Panc1 (cell line): Measurements from ENCODE around the gene ZCCHC7. TPM values are rescaled to one million over a fixed set of nuclear protein-coding genes. Genes with fewer than 3 reads are reported as not detected.
"Not testable (repeated sequence)": the region's sequence is repeated elsewhere in the genome, so short reads cannot be mapped to it uniquely, and the experiment has no call there.

ENCODE experiments used
- ATAC-seq: fragments of 200-7000 bp; cut with Tn5 transposase; 2 replicates; pipeline ENCODE4 v1.9.1; 2020; ENCODE audit warnings: mild to moderate bottlenecking, moderate library complexity
- BruUV-seq: library from RNA; stranded (reverse); fragments of 400-500 nt; replicated peaks from 2 replicates; lab custom pipeline; 2021; lab: Mats Ljungman, UMichigan
- CTCF ChIA-PET: fragments of 300-600 bp; sonication (Branson Sonifier 250); formaldehyde crosslinking; loops from one replicate; lab custom pipeline; 2022; ENCODE audit warnings: antibody characterized with exemption; lab: Charles Lee
- POLR2A ChIA-PET: fragments of 300-600 bp; sonication (Branson Sonifier 250); formaldehyde crosslinking; loops from one replicate; lab custom pipeline; 2022; ENCODE audit warnings: antibody characterized with exemption; lab: Charles Lee
- DNase-seq: peaks from one replicate; pipeline ENCODE4 v3.0.0-alpha.2; 2010; ENCODE audit warnings: low read depth, low spot score
- H3K27ac ChIP-seq: 2 replicates; pipeline ENCODE4 v1.5.1; 2011; ENCODE audit warnings: mild to moderate bottlenecking, low read length, inconsistent platforms
- H3K27me3 ChIP-seq: fragments of 200-500 bp; sonication (Bioruptor generic); 2 replicates; pipeline ENCODE4 v1.6.0; 2014; ENCODE audit warnings: low read length, inconsistent platforms; ENCODE audit not compliant: control insufficient read depth, insufficient read depth
- H3K36me3 ChIP-seq: fragments of 200-500 bp; sonication (Bioruptor generic); 2 replicates; pipeline ENCODE4 v1.5.1; 2014; ENCODE audit warnings: inconsistent platforms, mild to moderate bottlenecking, low read length, moderate library complexity; ENCODE audit not compliant: control insufficient read depth, insufficient read depth
- H3K4me1 ChIP-seq: 2 replicates; pipeline ENCODE4 v1.5.1; 2011; ENCODE audit warnings: inconsistent platforms, mild to moderate bottlenecking, low read length, moderate library complexity; ENCODE audit not compliant: control insufficient read depth, insufficient read depth
- H3K4me3 ChIP-seq, 2 experiments: 2 replicates each; pipeline ENCODE4 v1.5.1; 2011 to 2012; ENCODE audit warnings: low read depth in 2 of 2, low read length in 2 of 2, mild to moderate bottlenecking in 2 of 2, inconsistent platforms in 1 of 2, moderate library complexity in 1 of 2
- H3K9me3 ChIP-seq: fragments of 200-500 bp; sonication (Bioruptor generic); 2 replicates; pipeline ENCODE4 v1.5.1; 2014; ENCODE audit warnings: low read depth, mild to moderate bottlenecking, inconsistent platforms, low read length, moderate library complexity; ENCODE audit not compliant: control insufficient read depth, insufficient read depth
- POLR2AphosphoS5 ChIP-seq: IDR thresholded peaks from 2 replicates; pipeline ENCODE4 v1.6.1; 2012; ENCODE audit warnings: mild to moderate bottlenecking, low read depth, low read length, moderate library complexity
- SIN3A ChIP-seq: IDR thresholded peaks from 2 replicates; pipeline ENCODE4 v1.6.1; 2012; ENCODE audit warnings: low read depth, mild to moderate bottlenecking, low read length, moderate library complexity, borderline replicate concordance; ENCODE audit not compliant: insufficient read depth
- TCF7L2 ChIP-seq: IDR thresholded peaks from 2 replicates; pipeline ENCODE4 v1.6.1; 2011; ENCODE audit warnings: mild to moderate bottlenecking, low read depth, low read length, inconsistent platforms
- in situ Hi-C: cut with HindIII; loops from 2 replicates; pipeline ENCODE4 v1.10.0; 2016; ENCODE audit warnings: low sequenced_read_pairs, low pct_unique_long_range_greater_than_20kb
- intact Hi-C: fragments of 100-400 bp; cut with micrococcal nuclease; formaldehyde crosslinking; loops from one replicate; pipeline ENCODE4 v1.10.0; 2022; ENCODE audit not compliant: unreplicated experiment
- total RNA-seq: library from RNA; stranded (reverse); gene quantifications from one replicate; pipeline ENCODE4 v1.2.1, GENCODE V29; 2021; ENCODE audit not compliant: unreplicated experiment
- TF ChIP-seq, protein P1 (sequence below): fragments of 450-650 bp; IDR thresholded peaks from 2 replicates; pipeline ENCODE4 v1.5.1; 2017; ENCODE audit warnings: mild to moderate bottlenecking
- TF ChIP-seq, protein P2 (sequence below), 2 experiments: IDR thresholded peaks; 2 replicates each; pipeline ENCODE4 v1.6.1; 2011 to 2012; ENCODE audit warnings: low read depth in 2 of 2, control low read depth in 1 of 2, low read length in 1 of 2, mild to moderate bottlenecking in 1 of 2, moderate library complexity in 1 of 2; ENCODE audit not compliant: insufficient read depth in 1 of 2

The ZCCHC7 gene
- total RNA-seq, 1 experiment from 2014 or later = 43.7 TPM

DNA sequence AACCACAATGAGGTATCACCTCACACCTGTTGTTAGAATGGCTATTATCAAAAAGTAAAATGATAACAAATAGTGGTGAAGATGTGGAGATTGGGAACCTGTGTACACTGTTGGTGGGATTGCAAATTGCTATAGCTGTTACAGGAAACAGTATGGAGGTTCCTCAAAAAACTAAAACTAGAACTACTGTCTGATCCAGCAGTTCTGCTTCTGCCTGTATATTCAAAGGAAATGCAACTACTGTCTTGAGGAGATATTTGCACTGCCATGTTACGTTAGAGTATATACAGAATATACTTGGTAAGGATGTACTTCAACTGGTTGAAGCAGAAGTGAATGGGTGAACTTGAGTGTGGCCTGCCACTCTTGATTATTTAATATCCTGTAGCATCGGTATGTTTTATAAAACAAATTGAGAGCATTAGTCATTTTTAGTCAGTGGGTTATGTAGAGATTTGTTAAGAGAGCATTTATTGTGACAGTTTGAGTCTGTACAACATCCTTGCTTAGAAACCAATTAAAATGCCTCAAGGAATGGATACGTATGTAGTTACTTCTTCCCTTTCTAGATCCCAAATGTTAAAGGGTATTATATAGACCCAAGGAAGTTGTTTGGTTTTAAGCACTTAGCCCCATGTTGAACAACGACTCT is 37.5 kb downstream of the ZCCHC7 start:
- no peak overlapping the region for H3K4me3 ChIP-seq
- DNase-seq = no peak
- H3K27me3 ChIP-seq = no peaks in the 10 kb centered on the region

DNA sequence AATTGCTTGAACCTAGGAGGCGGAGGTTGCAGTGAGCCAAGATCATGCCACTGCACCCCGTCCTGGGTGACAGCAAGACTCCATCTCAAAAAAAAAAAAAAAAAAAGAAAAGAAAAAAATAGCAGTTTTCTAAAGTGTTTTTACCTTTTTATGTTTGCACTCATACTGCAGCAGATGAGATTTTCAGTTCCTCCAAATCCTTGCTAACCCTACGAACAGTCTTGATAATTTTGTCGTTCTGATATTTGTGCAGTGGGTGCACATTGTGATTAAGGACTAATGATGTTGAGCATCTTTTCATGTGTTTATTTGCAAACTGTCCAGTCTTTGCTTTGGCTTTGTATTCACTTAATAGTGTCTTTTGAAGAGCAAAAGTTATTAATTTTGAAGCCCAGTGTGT is 42.9 kb downstream of the ZCCHC7 start:
- ATAC-seq (no peak), DNase-seq (no peak)
- BruUV-seq = no TSS peak
- no peaks in the 10 kb centered on the region for H3K36me3 ChIP-seq
- in situ Hi-C loops = no loop called here
- H3K4me1 ChIP-seq = no peaks in the 10 kb centered on the region
- no peaks in the 10 kb centered on the region for H3K27me3 ChIP-seq
- ChIA-PET POLR2A (interaction anchor here (0.7 kb wide), 1 partner anchor 9 kb away, joined by 11 read pairs; no protein-coding TSS in a partner anchor), CTCF (no interaction called here)
- H3K27ac ChIP-seq = no peak overlapping the region
- TF ChIP-seq, protein P1, sequence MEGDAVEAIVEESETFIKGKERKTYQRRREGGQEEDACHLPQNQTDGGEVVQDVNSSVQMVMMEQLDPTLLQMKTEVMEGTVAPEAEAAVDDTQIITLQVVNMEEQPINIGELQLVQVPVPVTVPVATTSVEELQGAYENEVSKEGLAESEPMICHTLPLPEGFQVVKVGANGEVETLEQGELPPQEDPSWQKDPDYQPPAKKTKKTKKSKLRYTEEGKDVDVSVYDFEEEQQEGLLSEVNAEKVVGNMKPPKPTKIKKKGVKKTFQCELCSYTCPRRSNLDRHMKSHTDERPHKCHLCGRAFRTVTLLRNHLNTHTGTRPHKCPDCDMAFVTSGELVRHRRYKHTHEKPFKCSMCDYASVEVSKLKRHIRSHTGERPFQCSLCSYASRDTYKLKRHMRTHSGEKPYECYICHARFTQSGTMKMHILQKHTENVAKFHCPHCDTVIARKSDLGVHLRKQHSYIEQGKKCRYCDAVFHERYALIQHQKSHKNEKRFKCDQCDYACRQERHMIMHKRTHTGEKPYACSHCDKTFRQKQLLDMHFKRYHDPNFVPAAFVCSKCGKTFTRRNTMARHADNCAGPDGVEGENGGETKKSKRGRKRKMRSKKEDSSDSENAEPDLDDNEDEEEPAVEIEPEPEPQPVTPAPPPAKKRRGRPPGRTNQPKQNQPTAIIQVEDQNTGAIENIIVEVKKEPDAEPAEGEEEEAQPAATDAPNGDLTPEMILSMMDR = no peak
- intact Hi-C loops = no loop called here
- H3K4me3 ChIP-seq = no peak overlapping the region
- no peaks in the 10 kb centered on the region for H3K9me3 ChIP-seq

More for the DNA sequence above, 37.5 kb downstream of the ZCCHC7 start:
- ChIA-PET CTCF (interaction anchor here (0.7 kb wide), 1 partner anchor 23 kb away, joined by 7 read pairs; no protein-coding TSS in a partner anchor), POLR2A (interaction anchor here (0.6 kb wide), 2 partner anchors 19 to 112 kb away, joined by 3 to 6 read pairs; no protein-coding TSS in a partner anchor)
- ATAC-seq = no peak
- H3K4me1 ChIP-seq = no peaks in the 10 kb centered on the region
- no peaks in the 10 kb centered on the region for H3K9me3 ChIP-seq
- no peak overlapping the region for H3K27ac ChIP-seq
- no peaks in the 10 kb centered on the region for H3K36me3 ChIP-seq
- TF ChIP-seq, protein P1 = no peak
- TF ChIP-seq SIN3A (no peak), TCF7L2 (no peak), POLR2AphosphoS5 (no peak)
- TF ChIP-seq, protein P2, sequence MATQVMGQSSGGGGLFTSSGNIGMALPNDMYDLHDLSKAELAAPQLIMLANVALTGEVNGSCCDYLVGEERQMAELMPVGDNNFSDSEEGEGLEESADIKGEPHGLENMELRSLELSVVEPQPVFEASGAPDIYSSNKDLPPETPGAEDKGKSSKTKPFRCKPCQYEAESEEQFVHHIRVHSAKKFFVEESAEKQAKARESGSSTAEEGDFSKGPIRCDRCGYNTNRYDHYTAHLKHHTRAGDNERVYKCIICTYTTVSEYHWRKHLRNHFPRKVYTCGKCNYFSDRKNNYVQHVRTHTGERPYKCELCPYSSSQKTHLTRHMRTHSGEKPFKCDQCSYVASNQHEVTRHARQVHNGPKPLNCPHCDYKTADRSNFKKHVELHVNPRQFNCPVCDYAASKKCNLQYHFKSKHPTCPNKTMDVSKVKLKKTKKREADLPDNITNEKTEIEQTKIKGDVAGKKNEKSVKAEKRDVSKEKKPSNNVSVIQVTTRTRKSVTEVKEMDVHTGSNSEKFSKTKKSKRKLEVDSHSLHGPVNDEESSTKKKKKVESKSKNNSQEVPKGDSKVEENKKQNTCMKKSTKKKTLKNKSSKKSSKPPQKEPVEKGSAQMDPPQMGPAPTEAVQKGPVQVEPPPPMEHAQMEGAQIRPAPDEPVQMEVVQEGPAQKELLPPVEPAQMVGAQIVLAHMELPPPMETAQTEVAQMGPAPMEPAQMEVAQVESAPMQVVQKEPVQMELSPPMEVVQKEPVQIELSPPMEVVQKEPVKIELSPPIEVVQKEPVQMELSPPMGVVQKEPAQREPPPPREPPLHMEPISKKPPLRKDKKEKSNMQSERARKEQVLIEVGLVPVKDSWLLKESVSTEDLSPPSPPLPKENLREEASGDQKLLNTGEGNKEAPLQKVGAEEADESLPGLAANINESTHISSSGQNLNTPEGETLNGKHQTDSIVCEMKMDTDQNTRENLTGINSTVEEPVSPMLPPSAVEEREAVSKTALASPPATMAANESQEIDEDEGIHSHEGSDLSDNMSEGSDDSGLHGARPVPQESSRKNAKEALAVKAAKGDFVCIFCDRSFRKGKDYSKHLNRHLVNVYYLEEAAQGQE (IDR thresholded peaks at IDR 0.05; ENCODE audit: insufficient read depth in 1 of 2, low read depth in 2 of 2, low read length in 1 of 2) = no peak
- intact Hi-C loops (no loop called here), in situ Hi-C loops (no loop called here)
- BruUV-seq = no TSS peak

DNA sequence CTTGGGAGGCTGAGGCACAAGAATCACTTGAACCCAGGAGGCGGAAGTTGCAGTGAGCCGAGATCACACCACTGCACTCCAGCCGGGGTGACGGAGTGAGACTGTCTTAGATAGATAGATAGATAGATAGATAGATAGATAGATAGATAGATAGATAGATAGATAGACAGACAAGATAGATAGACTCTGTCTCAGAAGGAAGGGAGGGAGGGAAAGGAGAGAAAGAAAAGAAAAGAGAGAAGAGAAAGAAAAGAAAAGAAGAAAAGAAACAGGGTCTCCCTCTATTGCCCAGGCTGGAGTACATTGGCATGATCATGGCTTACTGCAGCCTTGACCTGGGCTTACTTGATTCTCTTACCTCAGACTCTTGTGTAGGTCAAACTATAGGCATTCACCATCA is 44.0 kb downstream of the ZCCHC7 start:
- H3K9me3 ChIP-seq, intact Hi-C loops, H3K4me3 ChIP-seq, CTCF ChIA-PET, DNase-seq, in situ Hi-C loops, POLR2A ChIA-PET, H3K4me1 ChIP-seq, BruUV-seq, H3K36me3 ChIP-seq, H3K27me3 ChIP-seq, H3K27ac ChIP-seq: not testable (repeated sequence)
- 0 out of 2 replicates have a peak, but pooled peaks have one; percentile 37 for ATAC-seq
